ENCODE measurements around the gene ENTREP3.
"Not testable (repeated sequence)": the region's sequence is repeated elsewhere in the genome, so short reads cannot be mapped to it uniquely, and the experiment has no call there.

ENTREP3 gene

GRCh38 chr1:155226910-155227260, 28.4 kb downstream of the ENTREP3 start:
- in situ Hi-C loops (cut with HindIII; ENCODE audit: low sequenced_read_pairs): no loop called here

GRCh38 chr1:155226188-155226909, 28.9 kb downstream of the ENTREP3 start:
- in situ Hi-C loops (cut with HindIII; ENCODE audit: low sequenced_read_pairs): no loop called here

GRCh38 chr1:155225404-155225759, 29.9 kb downstream of the ENTREP3 start:
- in situ Hi-C loops (cut with HindIII; ENCODE audit: low sequenced_read_pairs): not testable (repeated sequence)

GRCh38 chr1:155223047-155223446, 32.2 kb downstream of the ENTREP3 start:
- in situ Hi-C loops (cut with HindIII; ENCODE audit: low sequenced_read_pairs): no loop called here

GRCh38 chr1:155220211-155220965, 34.9 kb downstream of the ENTREP3 start:
- in situ Hi-C loops (cut with HindIII; ENCODE audit: low sequenced_read_pairs): not testable (repeated sequence)

- in situ Hi-C loops (cut with HindIII; ENCODE audit: low sequenced_read_pairs): no loop called here
These were observed 35.7 kb downstream of the ENTREP3 start for GRCh38 chr1:155219592-155220031.

GRCh38 chr1:155218854-155219591, 36.3 kb downstream of the ENTREP3 start:
- in situ Hi-C loops (cut with HindIII; ENCODE audit: low sequenced_read_pairs): no loop called here

GRCh38 chr1:155214702-155215101, 40.6 kb downstream of the ENTREP3 start:
- in situ Hi-C loops (cut with HindIII; ENCODE audit: low sequenced_read_pairs): not testable (repeated sequence)

GRCh38 chr1:155212051-155212440, 43.2 kb downstream of the ENTREP3 start:
- in situ Hi-C loops (cut with HindIII; ENCODE audit: low sequenced_read_pairs): not testable (repeated sequence)

- in situ Hi-C loops (cut with HindIII; ENCODE audit: low sequenced_read_pairs): not testable (repeated sequence)
These were observed 43.8 kb downstream of the ENTREP3 start for GRCh38 chr1:155211381-155212050.

- in situ Hi-C loops (cut with HindIII; ENCODE audit: low sequenced_read_pairs): no loop called here
These were observed 44.8 kb downstream of the ENTREP3 start for GRCh38 chr1:155210314-155211104.

GRCh38 chr1:155209312-155209721, 46.0 kb downstream of the ENTREP3 start:
- in situ Hi-C loops (cut with HindIII; ENCODE audit: low sequenced_read_pairs): no loop called here

GRCh38 chr1:155208541-155209311, 46.6 kb downstream of the ENTREP3 start, which contains the start of gene MTX1:
MTX1 (plus strand) TSS chr1:155208695; CDS start chr1:155208805, 110 bp downstream.
- in situ Hi-C loops (cut with HindIII; ENCODE audit: low sequenced_read_pairs): no loop called here

GRCh38 chr1:155207806-155208540, 47.3 kb downstream of the ENTREP3 start, which contains the start of gene THBS3:
THBS3 (minus strand) TSS chr1:155207897; CDS start chr1:155207876, 21 bp downstream.
- in situ Hi-C loops (cut with HindIII; ENCODE audit: low sequenced_read_pairs): no loop called here

GRCh38 chr1:155206891-155207805, 48.1 kb downstream of the ENTREP3 start:
- in situ Hi-C loops (cut with HindIII; ENCODE audit: low sequenced_read_pairs): no loop called here

- in situ Hi-C loops (cut with HindIII; ENCODE audit: low sequenced_read_pairs): no loop called here
These were observed 49.2 kb downstream of the ENTREP3 start for GRCh38 chr1:155205969-155206593.

- in situ Hi-C loops (cut with HindIII; ENCODE audit: low sequenced_read_pairs): no loop called here
These were observed 50.2 kb downstream of the ENTREP3 start for GRCh38 chr1:155205035-155205434.
